ENCODE measurements around the gene MALRD1. TPM values are rescaled to one million over a fixed set of nuclear protein-coding genes. Genes with fewer than 3 reads are reported as not detected.
A peak's percentile ranks its signal among the peaks of the same experiment; 100 is the strongest.

The MALRD1 gene
- total RNA-seq, 2 donors from 2014 or later = 0.26 to 1.3 TPM

DNA sequence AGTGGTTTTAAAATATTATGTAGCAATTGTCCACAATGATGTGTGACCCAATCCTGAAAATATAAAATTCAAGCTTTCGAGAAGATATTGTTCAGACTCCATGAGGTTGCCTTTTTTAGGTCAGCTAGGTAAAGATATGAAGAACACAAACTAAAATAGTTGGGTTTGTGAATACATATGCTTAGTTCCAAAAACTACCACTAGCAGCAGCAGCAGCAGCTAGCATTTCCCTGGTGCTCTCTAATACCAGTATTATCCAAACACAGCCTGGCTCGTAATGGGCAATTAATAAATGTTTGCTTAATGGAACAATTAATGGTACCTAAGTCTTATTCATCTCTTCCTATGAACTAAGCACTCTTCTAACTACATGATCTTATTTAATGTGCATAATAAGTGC, 362.5 kb downstream of the MALRD1 start:
- H3K4me3 ChIP-seq = no peak overlapping the region
- H3K36me3 ChIP-seq (replicated peaks in 1 of 2; ENCODE audit: insufficient read depth in 1 of 2, low read depth in 2 of 2) = no peaks in the 10 kb centered on the region
- DNase-seq (no peak), ATAC-seq (no peak)
- TF ChIP-seq, protein P1, sequence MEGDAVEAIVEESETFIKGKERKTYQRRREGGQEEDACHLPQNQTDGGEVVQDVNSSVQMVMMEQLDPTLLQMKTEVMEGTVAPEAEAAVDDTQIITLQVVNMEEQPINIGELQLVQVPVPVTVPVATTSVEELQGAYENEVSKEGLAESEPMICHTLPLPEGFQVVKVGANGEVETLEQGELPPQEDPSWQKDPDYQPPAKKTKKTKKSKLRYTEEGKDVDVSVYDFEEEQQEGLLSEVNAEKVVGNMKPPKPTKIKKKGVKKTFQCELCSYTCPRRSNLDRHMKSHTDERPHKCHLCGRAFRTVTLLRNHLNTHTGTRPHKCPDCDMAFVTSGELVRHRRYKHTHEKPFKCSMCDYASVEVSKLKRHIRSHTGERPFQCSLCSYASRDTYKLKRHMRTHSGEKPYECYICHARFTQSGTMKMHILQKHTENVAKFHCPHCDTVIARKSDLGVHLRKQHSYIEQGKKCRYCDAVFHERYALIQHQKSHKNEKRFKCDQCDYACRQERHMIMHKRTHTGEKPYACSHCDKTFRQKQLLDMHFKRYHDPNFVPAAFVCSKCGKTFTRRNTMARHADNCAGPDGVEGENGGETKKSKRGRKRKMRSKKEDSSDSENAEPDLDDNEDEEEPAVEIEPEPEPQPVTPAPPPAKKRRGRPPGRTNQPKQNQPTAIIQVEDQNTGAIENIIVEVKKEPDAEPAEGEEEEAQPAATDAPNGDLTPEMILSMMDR (IDR thresholded peaks at IDR 0.05) = no peak
- TF ChIP-seq POLR2A (IDR thresholded peaks at IDR 0.05) = no peak
- H3K9me3 ChIP-seq = no peaks in the 10 kb centered on the region
- 36 to 41% methylated on average over 2 of the region's 2 CpGs for WGBS, 2 donors
- intact Hi-C loops (cut with DNase I) = no loop called here
- no peak overlapping the region for H3K27ac ChIP-seq
- no peaks in the 10 kb centered on the region for H3K27me3 ChIP-seq
- H3K4me1 ChIP-seq = no peaks in the 10 kb centered on the region

- no peak for TF ChIP-seq POLR2A (IDR thresholded peaks at IDR 0.05)
- TF ChIP-seq, protein P1 (IDR thresholded peaks at IDR 0.05) = peak in 1 of 7 experiments; percentile 11
- Histone ChIP-seq H3K9me3 (no peaks in the 10 kb centered on the region), H3K36me3 (replicated peaks in 1 of 2; ENCODE audit: insufficient read depth in 1 of 2, low read depth in 2 of 2) (no peaks in the 10 kb centered on the region), H3K4me3 (no peak overlapping the region), H3K27ac (no peak overlapping the region), H3K4me1 (no peaks in the 10 kb centered on the region), H3K27me3 (no peaks in the 10 kb centered on the region)
- intact Hi-C loops (cut with DNase I) = no loop called here
- ATAC-seq (no peak), DNase-seq (no peak)
These were observed 363.9 kb downstream of the MALRD1 start for GRCh38 chr10:19412531-19412930.

- WGBS, 2 donors = 42 to 69% methylated on average over 1 of the region's 1 CpG
- H3K9me3 ChIP-seq = no peaks in the 10 kb centered on the region
- intact Hi-C loops (cut with DNase I) = no loop called here
These were observed 367.6 kb downstream of the MALRD1 start for GRCh38 chr10:19416164-19416563.

GRCh38 chr10:19417740-19418139, 369.1 kb downstream of the MALRD1 start:
- ATAC-seq (no peak), DNase-seq (no peak)
- intact Hi-C loops (cut with DNase I) = no loop called here
- H3K4me3 ChIP-seq = no peak overlapping the region
- 62 to 66% methylated on average over 4 of the region's 4 CpGs for WGBS, 2 donors
- no peaks in the 10 kb centered on the region for H3K27me3 ChIP-seq
- no peaks in the 10 kb centered on the region for H3K36me3 ChIP-seq (replicated peaks in 1 of 2; ENCODE audit: insufficient read depth in 1 of 2, low read depth in 2 of 2)
- no peak for TF ChIP-seq POLR2A (IDR thresholded peaks at IDR 0.05)
- TF ChIP-seq, protein P1 (IDR thresholded peaks at IDR 0.05) = no peak
- no peak overlapping the region for H3K27ac ChIP-seq
- H3K9me3 ChIP-seq = no peaks in the 10 kb centered on the region
- no peaks in the 10 kb centered on the region for H3K4me1 ChIP-seq

More at GRCh38 chr10:19416164-19416563, 367.6 kb downstream of the MALRD1 start:
- no peaks in the 10 kb centered on the region for H3K36me3 ChIP-seq (replicated peaks in 1 of 2; ENCODE audit: insufficient read depth in 1 of 2, low read depth in 2 of 2)
- no peaks in the 10 kb centered on the region for H3K27me3 ChIP-seq
- TF ChIP-seq POLR2A (IDR thresholded peaks at IDR 0.05) = no peak
- TF ChIP-seq, protein P1 (IDR thresholded peaks at IDR 0.05) = no peak
- ATAC-seq (no peak), DNase-seq (no peak)
- no peak overlapping the region for H3K27ac ChIP-seq
- H3K4me1 ChIP-seq = no peaks in the 10 kb centered on the region
- H3K4me3 ChIP-seq = no peak overlapping the region

DNA sequence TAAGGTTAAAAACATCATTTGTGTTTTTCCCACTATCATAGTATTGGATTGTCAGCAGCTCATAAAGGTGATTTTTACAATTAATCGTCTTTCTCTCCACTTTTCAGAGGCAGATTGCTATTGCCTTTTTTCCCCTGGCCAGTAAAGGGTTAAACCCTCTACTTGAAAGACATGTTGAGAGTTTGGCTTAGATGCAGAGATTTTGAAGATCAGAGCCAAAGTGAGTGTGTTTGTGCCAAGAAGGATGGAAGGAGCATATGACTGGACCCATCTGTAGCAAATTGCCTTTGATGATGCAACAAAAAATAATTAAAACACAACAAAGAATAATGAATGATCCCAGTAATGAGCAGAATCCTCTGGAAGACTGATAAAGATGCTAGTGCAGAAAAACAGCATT, 373.1 kb downstream of the MALRD1 start:
- Histone ChIP-seq H3K27me3 (no peaks in the 10 kb centered on the region), H3K4me3 (no peak overlapping the region), H3K27ac (no peak overlapping the region), H3K4me1 (no peaks in the 10 kb centered on the region), H3K9me3 (no peaks in the 10 kb centered on the region), H3K36me3 (replicated peaks in 1 of 2; ENCODE audit: insufficient read depth in 1 of 2, low read depth in 2 of 2) (no peaks in the 10 kb centered on the region)
- intact Hi-C loops (cut with DNase I) = no loop called here
- WGBS, 2 donors = 51 to 64% methylated on average over 1 of the region's 1 CpG
- ATAC-seq = no peak
- TF ChIP-seq, protein P1 (IDR thresholded peaks at IDR 0.05) = no peak
- no peak for TF ChIP-seq POLR2A (IDR thresholded peaks at IDR 0.05)
- DNase-seq = no peak

Data from body of pancreas (tissue), 4 donors.